ENCODE data around the gene TPCN2.

DNA sequence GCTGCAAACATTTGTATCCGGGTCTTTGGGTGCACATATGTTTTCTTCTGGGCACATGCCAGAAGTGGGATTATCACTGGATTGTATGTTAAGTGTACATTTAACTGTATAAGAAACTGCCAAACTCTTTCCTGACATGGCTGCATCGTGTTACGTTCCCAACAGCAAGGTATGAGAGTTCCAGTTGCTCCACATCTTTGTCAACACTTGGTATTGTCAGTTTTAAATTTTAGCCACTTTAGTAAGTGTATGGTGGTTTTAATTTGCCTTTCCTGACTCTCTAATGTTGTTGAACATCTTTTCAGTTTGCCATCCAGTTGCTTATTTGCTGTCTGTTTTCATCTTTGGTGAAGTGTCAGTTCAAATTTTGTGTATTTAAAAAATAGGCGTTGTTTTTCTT lies 84.5 kb downstream of the TPCN2 start:
- TF ChIP-seq, protein P1, sequence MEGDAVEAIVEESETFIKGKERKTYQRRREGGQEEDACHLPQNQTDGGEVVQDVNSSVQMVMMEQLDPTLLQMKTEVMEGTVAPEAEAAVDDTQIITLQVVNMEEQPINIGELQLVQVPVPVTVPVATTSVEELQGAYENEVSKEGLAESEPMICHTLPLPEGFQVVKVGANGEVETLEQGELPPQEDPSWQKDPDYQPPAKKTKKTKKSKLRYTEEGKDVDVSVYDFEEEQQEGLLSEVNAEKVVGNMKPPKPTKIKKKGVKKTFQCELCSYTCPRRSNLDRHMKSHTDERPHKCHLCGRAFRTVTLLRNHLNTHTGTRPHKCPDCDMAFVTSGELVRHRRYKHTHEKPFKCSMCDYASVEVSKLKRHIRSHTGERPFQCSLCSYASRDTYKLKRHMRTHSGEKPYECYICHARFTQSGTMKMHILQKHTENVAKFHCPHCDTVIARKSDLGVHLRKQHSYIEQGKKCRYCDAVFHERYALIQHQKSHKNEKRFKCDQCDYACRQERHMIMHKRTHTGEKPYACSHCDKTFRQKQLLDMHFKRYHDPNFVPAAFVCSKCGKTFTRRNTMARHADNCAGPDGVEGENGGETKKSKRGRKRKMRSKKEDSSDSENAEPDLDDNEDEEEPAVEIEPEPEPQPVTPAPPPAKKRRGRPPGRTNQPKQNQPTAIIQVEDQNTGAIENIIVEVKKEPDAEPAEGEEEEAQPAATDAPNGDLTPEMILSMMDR (IDR thresholded peaks at IDR 0.05 in 4 of 5, conservative IDR thresholded peaks at IDR 0.05 in 1 of 5), result no peak
- no peak for TF ChIP-seq POLR2A (IDR thresholded peaks at IDR 0.05)

Measured in gastrocnemius medialis (tissue), 4 donors.